HFFc6 (cell line): Measurements from ENCODE around the gene LSR. TPM values are rescaled to one million over a fixed set of nuclear protein-coding genes. Genes with fewer than 3 reads are reported as not detected.

ENCODE experiments used
- DNase-seq: peaks from one replicate; pipeline ENCODE4 v3.0.0-alpha.2; 2018
- H3K27ac Mint-ChIP-seq: 2 replicates; pipeline ENCODE4 v1.8.0; 2020; ENCODE audit warnings: mild to moderate bottlenecking, mixed read lengths
- H3K27me3 Mint-ChIP-seq: 2 replicates; pipeline ENCODE4 v1.8.0; 2021; ENCODE audit warnings: mild to moderate bottlenecking, moderate library complexity, mixed read lengths; ENCODE audit not compliant: insufficient read depth
- H3K36me3 Mint-ChIP-seq: 2 replicates; pipeline ENCODE4 v1.8.0; 2021; ENCODE audit warnings: low read depth, mixed read lengths
- H3K4me1 Mint-ChIP-seq: 2 replicates; pipeline ENCODE4 v1.8.0; 2020; ENCODE audit warnings: low read depth, mixed read lengths
- H3K4me3 Mint-ChIP-seq: 2 replicates; pipeline ENCODE4 v1.8.0; 2020; ENCODE audit warnings: mild to moderate bottlenecking, moderate library complexity, mixed read lengths
- H3K9me3 Mint-ChIP-seq: 2 replicates; pipeline ENCODE4 v1.8.0; 2020; ENCODE audit warnings: mild to moderate bottlenecking, mixed read lengths
- total RNA-seq, 6 experiments: library from RNA; stranded (reverse); fragmentation: NEBNext Ultra II Directional; extraction: Animal tissue kit (Norgen Biotek cat#: 25700); gene quantifications; 2 replicates in 1 of 6; 3 replicates in 5 of 6; pipeline ENCODE4 v1.2.3, GENCODE V29; 2021
- TF ChIP-seq, protein P1 (sequence below): fragments of 200-600 bp; sonication (generic); IDR thresholded peaks from 2 replicates; pipeline ENCODE4 v1.5.0; 2021; ENCODE audit warnings: antibody characterized with exemption, mild to moderate bottlenecking

The LSR gene
- total RNA-seq, 6 experiments from 2014 or later = 1.7 to 3.3 (median 2.3) TPM

DNA sequence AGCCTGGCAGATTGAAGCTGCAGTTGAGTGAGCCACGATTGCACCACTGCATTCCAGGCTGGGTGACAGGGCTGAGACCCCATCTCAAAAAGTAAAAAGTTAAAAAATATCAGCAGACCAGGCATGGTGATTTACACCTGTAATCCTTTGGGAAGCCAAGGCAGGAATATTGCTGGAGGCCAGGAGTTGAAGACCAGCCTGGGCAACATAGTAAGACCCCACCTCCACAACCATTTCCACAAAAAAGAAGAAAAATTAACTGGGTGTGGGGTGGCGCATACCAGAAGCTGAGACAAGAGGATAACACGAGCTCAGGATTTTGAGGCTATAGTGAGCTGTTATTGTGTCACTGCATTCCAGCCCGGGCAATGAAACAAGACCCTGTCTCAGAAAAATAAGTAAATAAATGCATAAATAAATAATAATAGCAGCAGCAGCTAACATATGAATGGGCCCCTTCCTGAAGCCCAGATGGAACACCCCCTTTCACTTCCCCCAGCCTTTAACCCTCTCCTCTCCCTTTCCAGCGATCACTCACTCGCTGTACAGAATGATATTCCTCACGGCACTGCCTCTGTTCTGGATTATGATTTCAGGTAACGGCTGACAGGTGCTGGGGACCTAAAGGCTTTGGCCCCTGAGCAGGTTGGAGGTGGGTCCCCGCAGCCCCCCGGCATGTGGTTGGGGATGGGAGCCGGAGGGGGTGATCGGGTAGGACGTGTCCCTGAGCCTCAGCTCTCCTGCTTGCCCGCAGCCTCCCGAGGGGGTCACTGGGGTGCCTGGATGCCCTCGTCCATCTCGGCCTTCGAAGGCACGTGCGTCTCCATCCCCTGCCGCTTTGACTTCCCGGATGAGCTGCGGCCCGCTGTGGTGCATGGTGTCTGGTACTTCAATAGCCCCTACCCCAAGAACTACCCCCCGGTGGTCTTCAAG is 46.3 kb downstream of the LSR start:
- no peak overlapping the region for H3K27ac Mint-ChIP-seq
- DNase-seq = no peak

DNA sequence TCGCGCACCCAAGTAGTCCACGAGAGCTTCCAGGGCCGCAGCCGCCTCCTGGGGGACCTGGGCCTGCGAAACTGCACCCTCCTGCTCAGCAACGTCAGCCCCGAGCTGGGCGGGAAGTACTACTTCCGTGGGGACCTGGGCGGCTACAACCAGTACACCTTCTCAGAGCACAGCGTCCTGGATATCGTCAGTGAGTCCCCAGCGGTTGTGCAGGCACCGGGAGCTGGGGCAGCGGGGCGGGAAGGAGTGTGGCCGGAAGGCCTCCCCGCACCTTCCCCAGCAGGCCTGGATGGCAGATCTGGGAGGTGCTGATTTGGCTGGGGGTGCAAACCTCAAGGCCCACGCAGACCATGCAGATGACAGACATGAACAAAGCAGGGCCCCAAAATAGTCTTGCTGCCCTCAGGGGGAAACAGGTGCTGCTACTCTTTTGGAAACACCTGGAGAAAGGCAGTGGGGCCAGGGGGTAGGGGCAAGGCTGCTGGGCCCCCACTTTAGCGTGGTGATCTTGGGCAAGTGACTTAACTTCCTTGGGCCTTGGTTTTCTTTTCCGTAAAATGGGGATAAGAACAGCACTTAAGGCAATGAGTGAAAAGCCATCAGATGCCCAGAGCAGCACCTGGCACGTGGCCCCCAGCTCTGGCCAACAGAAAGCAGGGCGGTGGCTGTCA is 47.1 kb downstream of the LSR start:
- no peak overlapping the region for H3K27ac Mint-ChIP-seq
- H3K9me3 Mint-ChIP-seq = no peaks in the 10 kb centered on the region
- peaks cover 18% of the 10 kb centered on the region for H3K27me3 Mint-ChIP-seq
- DNase-seq = no peak
- TF ChIP-seq, protein P1, sequence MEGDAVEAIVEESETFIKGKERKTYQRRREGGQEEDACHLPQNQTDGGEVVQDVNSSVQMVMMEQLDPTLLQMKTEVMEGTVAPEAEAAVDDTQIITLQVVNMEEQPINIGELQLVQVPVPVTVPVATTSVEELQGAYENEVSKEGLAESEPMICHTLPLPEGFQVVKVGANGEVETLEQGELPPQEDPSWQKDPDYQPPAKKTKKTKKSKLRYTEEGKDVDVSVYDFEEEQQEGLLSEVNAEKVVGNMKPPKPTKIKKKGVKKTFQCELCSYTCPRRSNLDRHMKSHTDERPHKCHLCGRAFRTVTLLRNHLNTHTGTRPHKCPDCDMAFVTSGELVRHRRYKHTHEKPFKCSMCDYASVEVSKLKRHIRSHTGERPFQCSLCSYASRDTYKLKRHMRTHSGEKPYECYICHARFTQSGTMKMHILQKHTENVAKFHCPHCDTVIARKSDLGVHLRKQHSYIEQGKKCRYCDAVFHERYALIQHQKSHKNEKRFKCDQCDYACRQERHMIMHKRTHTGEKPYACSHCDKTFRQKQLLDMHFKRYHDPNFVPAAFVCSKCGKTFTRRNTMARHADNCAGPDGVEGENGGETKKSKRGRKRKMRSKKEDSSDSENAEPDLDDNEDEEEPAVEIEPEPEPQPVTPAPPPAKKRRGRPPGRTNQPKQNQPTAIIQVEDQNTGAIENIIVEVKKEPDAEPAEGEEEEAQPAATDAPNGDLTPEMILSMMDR = no peak
- no peaks in the 10 kb centered on the region for H3K36me3 Mint-ChIP-seq
- no peak overlapping the region for H3K4me3 Mint-ChIP-seq
- no peaks in the 10 kb centered on the region for H3K4me1 Mint-ChIP-seq

More for the DNA sequence above, 46.3 kb downstream of the LSR start:
- peaks cover 22% of the 10 kb centered on the region for H3K27me3 Mint-ChIP-seq
- TF ChIP-seq, protein P1 = no peak
- no peaks in the 10 kb centered on the region for H3K36me3 Mint-ChIP-seq
- H3K4me1 Mint-ChIP-seq = no peaks in the 10 kb centered on the region
- no peaks in the 10 kb centered on the region for H3K9me3 Mint-ChIP-seq
- H3K4me3 Mint-ChIP-seq = no peak overlapping the region

DNA sequence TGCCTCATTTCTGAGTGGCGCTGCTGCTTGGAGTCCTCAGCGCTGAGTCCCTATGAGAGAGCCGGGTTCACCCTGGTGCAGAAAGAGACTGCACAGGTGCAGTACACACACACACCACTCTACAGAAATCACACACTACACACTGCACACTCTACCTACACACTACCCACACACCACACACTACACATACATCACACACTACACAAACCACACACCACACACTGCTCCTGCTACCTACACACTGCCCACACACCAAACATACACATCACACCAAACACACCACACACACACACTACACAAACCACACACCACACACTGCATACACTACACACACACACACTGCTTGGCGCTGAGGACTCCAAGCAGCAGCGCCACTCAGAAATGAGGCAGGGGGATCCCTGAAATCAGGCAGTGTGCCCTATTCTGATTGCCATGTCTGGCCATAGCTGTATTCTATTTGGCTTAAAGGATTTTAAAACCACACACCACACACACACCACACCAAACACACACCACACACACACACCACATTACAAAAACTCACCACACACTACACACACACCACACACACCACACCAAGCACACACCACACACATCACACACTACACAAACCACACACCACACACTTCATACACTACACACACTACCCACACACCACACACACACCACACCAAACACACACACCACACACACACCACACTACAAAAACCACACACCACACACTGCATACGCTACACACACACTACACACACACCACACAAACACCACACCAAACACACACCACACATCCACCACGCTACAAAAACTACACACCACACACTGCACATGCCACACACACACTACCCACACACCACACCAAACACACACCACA is 48.1 kb downstream of the LSR start:
- TF ChIP-seq, protein P1 = no peak
- Mint-ChIP-seq H3K36me3 (no peaks in the 10 kb centered on the region), H3K4me3 (no peak overlapping the region), H3K9me3 (no peaks in the 10 kb centered on the region), H3K4me1 (no peaks in the 10 kb centered on the region), H3K27ac (no peak overlapping the region), H3K27me3 (peaks cover 15% of the 10 kb centered on the region)
- DNase-seq = no peak

DNA sequence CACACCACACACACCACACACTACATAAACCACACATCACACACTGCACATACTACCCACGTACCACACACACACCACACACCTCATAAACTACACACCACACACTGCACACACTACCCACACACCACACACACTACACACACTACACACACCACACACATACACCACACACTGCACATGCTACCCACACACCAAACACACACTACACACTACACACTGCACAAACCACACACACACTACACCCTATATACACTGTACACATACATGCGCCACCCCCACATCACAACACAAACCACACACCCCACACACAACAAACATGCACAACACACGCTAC is 48.7 kb downstream of the LSR start:
- H3K9me3 Mint-ChIP-seq = no peaks in the 10 kb centered on the region
- H3K36me3 Mint-ChIP-seq = no peaks in the 10 kb centered on the region
- no peak for DNase-seq
- H3K4me3 Mint-ChIP-seq = no peak overlapping the region
- H3K27me3 Mint-ChIP-seq = peaks cover 16% of the 10 kb centered on the region
- no peaks in the 10 kb centered on the region for H3K4me1 Mint-ChIP-seq
- TF ChIP-seq, protein P1 = no peak
- no peak overlapping the region for H3K27ac Mint-ChIP-seq

DNA sequence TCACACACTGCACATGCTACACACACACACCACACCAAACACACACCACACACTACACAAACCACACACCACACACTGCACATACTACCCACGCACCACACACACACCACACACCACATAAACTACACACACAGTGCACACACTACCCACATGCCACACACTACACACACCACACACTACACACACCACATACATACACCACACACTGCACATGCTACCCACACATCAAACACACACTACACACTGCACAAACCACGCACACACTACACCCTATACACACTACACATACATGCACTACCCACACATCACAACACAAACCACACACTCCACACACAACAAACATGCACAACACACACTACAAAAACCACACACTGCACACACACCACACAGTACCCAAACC is 49.1 kb downstream of the LSR start:
- Mint-ChIP-seq H3K27me3 (peaks cover 14% of the 10 kb centered on the region), H3K9me3 (no peaks in the 10 kb centered on the region), H3K27ac (no peak overlapping the region), H3K4me1 (no peaks in the 10 kb centered on the region), H3K36me3 (no peaks in the 10 kb centered on the region), H3K4me3 (no peak overlapping the region)
- TF ChIP-seq, protein P1 = no peak
- DNase-seq = no peak
